ENCODE measurements around the gene RMP24.

DNA sequence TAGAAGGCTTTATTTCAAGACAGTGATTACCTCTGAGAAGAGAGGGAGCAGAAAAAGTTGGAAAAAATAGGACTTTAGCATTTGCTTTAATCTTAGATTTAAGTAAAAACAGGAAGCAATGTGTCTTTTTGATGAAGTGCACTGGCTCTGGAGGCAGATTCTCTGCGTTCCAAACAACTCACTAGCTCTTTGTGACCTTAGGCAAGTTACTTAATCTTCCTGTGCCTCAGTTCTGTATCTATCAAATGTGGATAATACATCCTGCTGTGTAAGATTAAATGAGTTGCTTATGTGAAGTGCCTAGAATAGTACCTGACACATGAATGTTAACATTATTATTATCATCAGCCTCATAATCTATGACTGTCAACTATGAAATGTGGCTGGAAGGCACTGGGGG is 52.5 kb downstream of the RMP24 start:
- TF ChIP-seq EZH2 (IDR thresholded peaks at IDR 0.05): no peak
- TF ChIP-seq POLR2AphosphoS5 (IDR thresholded peaks at IDR 0.05; ENCODE audit: borderline replicate concordance, low read depth, low read length): no peak
